Adrenal gland (tissue), 5 donors: ENCODE data around the gene ALKBH8.

Experiments
- POLR2A ChIP-seq, 2 donors: fragments of 450-650 bp; IDR thresholded peaks; one replicate each; pipeline ENCODE4 v1.6.1; 2017; ENCODE audit warnings: antibody characterized with exemption in 2 of 2, mild to moderate bottlenecking in 2 of 2, moderate library complexity in 1 of 2
- TF ChIP-seq, protein P1 (sequence below), 6 experiments: fragments of 450-650 bp in 4 of 6; fragments of 200-600 bp in 2 of 6; sonication (generic) in 1 of 6; IDR thresholded peaks; 1 replicate in 5 of 6; 2 replicates in 1 of 6; pipeline versions ENCODE4 v1.5.1 to v1.8.0; 2016 to 2021; ENCODE audit warnings: antibody characterized with exemption in 6 of 6, mild to moderate bottlenecking in 2 of 6, moderate library complexity in 1 of 6
- donor health status: DM: no; HTN: no; CAD: no.

DNA sequence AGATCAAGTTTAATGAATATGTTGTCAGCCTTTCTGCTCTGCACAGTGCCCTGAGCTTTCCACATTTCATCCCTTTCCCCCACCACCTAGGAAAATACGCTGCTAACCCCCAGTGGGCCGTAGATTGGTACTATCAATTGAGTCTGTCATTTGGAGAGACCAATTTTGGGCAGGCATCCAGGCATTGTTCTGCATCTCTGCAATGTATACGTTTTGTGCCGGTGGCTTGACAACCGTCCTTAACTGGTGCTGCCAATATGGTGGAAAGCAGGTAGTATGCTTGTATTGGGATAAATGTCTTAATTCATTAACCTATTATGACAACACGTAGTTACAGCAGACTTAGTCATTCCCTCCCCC is 26.7 kb upstream of the ALKBH8 start:
- TF ChIP-seq POLR2A (IDR thresholded peaks at IDR 0.05), result no peak
- TF ChIP-seq, protein P1, sequence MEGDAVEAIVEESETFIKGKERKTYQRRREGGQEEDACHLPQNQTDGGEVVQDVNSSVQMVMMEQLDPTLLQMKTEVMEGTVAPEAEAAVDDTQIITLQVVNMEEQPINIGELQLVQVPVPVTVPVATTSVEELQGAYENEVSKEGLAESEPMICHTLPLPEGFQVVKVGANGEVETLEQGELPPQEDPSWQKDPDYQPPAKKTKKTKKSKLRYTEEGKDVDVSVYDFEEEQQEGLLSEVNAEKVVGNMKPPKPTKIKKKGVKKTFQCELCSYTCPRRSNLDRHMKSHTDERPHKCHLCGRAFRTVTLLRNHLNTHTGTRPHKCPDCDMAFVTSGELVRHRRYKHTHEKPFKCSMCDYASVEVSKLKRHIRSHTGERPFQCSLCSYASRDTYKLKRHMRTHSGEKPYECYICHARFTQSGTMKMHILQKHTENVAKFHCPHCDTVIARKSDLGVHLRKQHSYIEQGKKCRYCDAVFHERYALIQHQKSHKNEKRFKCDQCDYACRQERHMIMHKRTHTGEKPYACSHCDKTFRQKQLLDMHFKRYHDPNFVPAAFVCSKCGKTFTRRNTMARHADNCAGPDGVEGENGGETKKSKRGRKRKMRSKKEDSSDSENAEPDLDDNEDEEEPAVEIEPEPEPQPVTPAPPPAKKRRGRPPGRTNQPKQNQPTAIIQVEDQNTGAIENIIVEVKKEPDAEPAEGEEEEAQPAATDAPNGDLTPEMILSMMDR (IDR thresholded peaks at IDR 0.05), result no peak
